ENCODE measurements around the gene BIN1. TPM values are rescaled to one million over a fixed set of nuclear protein-coding genes. Genes with fewer than 3 reads are reported as not detected.

The BIN1 gene
- total RNA-seq, 1 donor from 2014 or later = 26.9 TPM

DNA sequence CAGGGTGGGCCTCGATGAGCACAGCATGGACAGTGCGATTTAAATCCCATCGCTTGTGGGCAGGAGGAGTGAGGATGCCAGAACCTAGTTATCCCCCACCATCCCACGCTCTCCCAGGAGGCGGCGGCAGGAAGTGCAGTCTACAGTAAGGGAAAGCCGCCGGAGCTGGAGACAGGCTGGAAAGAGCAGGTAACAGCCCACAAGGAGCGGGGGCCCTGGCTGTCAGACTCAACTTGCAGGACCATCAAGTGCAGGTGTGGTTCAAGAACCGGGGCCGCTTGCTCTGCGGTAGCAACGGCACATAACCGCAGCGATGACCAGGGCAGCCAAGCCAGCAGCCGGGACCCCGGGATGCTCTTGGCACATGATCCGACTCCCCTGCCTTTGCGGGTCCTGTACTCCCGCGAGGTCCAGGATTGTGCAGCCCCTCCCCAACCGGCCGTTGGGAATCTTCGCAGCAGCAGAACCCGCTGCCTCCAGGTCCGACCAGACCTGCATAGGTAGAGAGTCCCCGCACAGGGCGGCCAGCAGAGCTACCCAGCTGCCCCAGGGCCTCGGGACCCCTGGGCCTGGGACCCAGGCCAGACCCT, 82.1 kb downstream of the BIN1 start:
- H3K36me3 Mint-ChIP-seq = no peaks in the 10 kb centered on the region

GRCh38 chr2:127023504-127023903, 83.5 kb downstream of the BIN1 start:
- TF ChIP-seq CTCF (IDR thresholded peaks at IDR 0.05) (no peak), EZH2 (IDR thresholded peaks at IDR 0.05) (no peak), EZH2phosphoT487 (IDR thresholded peaks at IDR 0.05) (no peak)
- H3K27me3 Mint-ChIP-seq (ENCODE audit: insufficient read depth, low read depth) = no peaks in the 10 kb centered on the region
- H3K27ac Mint-ChIP-seq = no peak overlapping the region
- no peaks in the 10 kb centered on the region for H3K79me2 ChIP-seq (ENCODE audit: low read depth)
- H3K4me2 ChIP-seq = no peak overlapping the region
- H3K36me3 Mint-ChIP-seq = no peaks in the 10 kb centered on the region
- no peaks in the 10 kb centered on the region for H3K36me3 ChIP-seq
- peaks cover 11% of the 10 kb centered on the region for H3K4me1 ChIP-seq
- H3K9me3 ChIP-seq (ENCODE audit: low read depth) = no peaks in the 10 kb centered on the region
- H3F3A ChIP-seq (ENCODE audit: low read depth) = peaks cover 26% of the 10 kb centered on the region
- no peaks in the 10 kb centered on the region for H4K20me1 ChIP-seq (ENCODE audit: low read depth)
- no peak overlapping the region for H3K4me3 Mint-ChIP-seq
- H3K4me1 Mint-ChIP-seq = peaks cover 15% of the 10 kb centered on the region
- H3K27me3 ChIP-seq = no peaks in the 10 kb centered on the region
- no peak overlapping the region for H3K27ac ChIP-seq
- H2AFZ ChIP-seq (replicated peaks) = no peak overlapping the region
- no peak overlapping the region for H3K4me3 ChIP-seq
- no peak overlapping the region for H3K9ac ChIP-seq
- no peak for DNase-seq (ENCODE audit: low spot score)
- H3K9me3 Mint-ChIP-seq = peaks cover 2% of the 10 kb centered on the region

More for the DNA sequence above, 82.1 kb downstream of the BIN1 start:
- Histone ChIP-seq H3K79me2 (ENCODE audit: low read depth) (no peaks in the 10 kb centered on the region), H3F3A (ENCODE audit: low read depth) (peaks cover 23% of the 10 kb centered on the region), H3K36me3 (no peaks in the 10 kb centered on the region), H4K20me1 (ENCODE audit: low read depth) (no peaks in the 10 kb centered on the region), H2AFZ (replicated peaks) (peak overlapping the region; percentile 99), H3K27me3 (no peaks in the 10 kb centered on the region), H3K4me2 (peak overlapping the region; percentile 89), H3K4me3 (peak overlapping the region; percentile 58), H3K9me3 (ENCODE audit: low read depth) (no peaks in the 10 kb centered on the region), H3K4me1 (peaks cover 8% of the 10 kb centered on the region), H3K9ac (no peak overlapping the region), H3K27ac (no peak overlapping the region)
- peak; percentile 78 for DNase-seq (ENCODE audit: low spot score)
- H3K27ac Mint-ChIP-seq = peak overlapping the region; percentile 51
- H3K9me3 Mint-ChIP-seq = peaks cover 2% of the 10 kb centered on the region
- H3K4me3 Mint-ChIP-seq = peak overlapping the region; percentile 92
- peaks cover 15% of the 10 kb centered on the region for H3K4me1 Mint-ChIP-seq
- peaks cover 2% of the 10 kb centered on the region for H3K27me3 Mint-ChIP-seq (ENCODE audit: insufficient read depth, low read depth)
- TF ChIP-seq EZH2 (IDR thresholded peaks at IDR 0.05) = no peak
- no peak for TF ChIP-seq EZH2phosphoT487 (IDR thresholded peaks at IDR 0.05)
- peak; percentile 42 for TF ChIP-seq CTCF (IDR thresholded peaks at IDR 0.05)

GRCh38 chr2:127022817-127023216, 84.1 kb downstream of the BIN1 start:
- peaks cover 30% of the 10 kb centered on the region for H3F3A ChIP-seq (ENCODE audit: low read depth)
- no peaks in the 10 kb centered on the region for H4K20me1 ChIP-seq (ENCODE audit: low read depth)
- no peak overlapping the region for H3K4me2 ChIP-seq
- H3K9me3 Mint-ChIP-seq = peaks cover 2% of the 10 kb centered on the region
- no peak overlapping the region for H3K27ac Mint-ChIP-seq
- no peak for DNase-seq (ENCODE audit: low spot score)
- H3K4me1 ChIP-seq = peaks cover 17% of the 10 kb centered on the region
- H3K4me1 Mint-ChIP-seq = peaks cover 15% of the 10 kb centered on the region
- H3K9me3 ChIP-seq (ENCODE audit: low read depth) = no peaks in the 10 kb centered on the region
- H3K27me3 Mint-ChIP-seq (ENCODE audit: insufficient read depth, low read depth) = no peaks in the 10 kb centered on the region
- H3K27ac ChIP-seq = no peak overlapping the region
- no peaks in the 10 kb centered on the region for H3K27me3 ChIP-seq
- no peak overlapping the region for H3K4me3 Mint-ChIP-seq
- no peak overlapping the region for H2AFZ ChIP-seq (replicated peaks)
- no peaks in the 10 kb centered on the region for H3K36me3 ChIP-seq
- H3K9ac ChIP-seq = no peak overlapping the region
- no peaks in the 10 kb centered on the region for H3K36me3 Mint-ChIP-seq
- H3K4me3 ChIP-seq = no peak overlapping the region
- no peak for TF ChIP-seq EZH2phosphoT487 (IDR thresholded peaks at IDR 0.05)
- TF ChIP-seq EZH2 (IDR thresholded peaks at IDR 0.05) = no peak
- TF ChIP-seq CTCF (IDR thresholded peaks at IDR 0.05) = no peak
- H3K79me2 ChIP-seq (ENCODE audit: low read depth) = no peaks in the 10 kb centered on the region

Data from neural progenitor cell (in vitro differentiated cells).